ENCODE results near the gene ZFP92.

Gene ZFP92

GRCh38 chrX:153438532-153438931 is 27.3 kb downstream of the ZFP92 start:
- no peak for DNase-seq (ENCODE audit: low read depth in 3 of 3, low spot score in 1 of 3)

- DNase-seq (ENCODE audit: low read depth in 3 of 3, low spot score in 1 of 3) = no peak
Measured at GRCh38 chrX:153439977-153440376, 28.7 kb downstream of the ZFP92 start.

GRCh38 chrX:153440556-153441135 is 29.4 kb downstream of the ZFP92 start:
- no peak for DNase-seq (ENCODE audit: low read depth in 3 of 3, low spot score in 1 of 3)

GRCh38 chrX:153441296-153441695 is 30.0 kb downstream of the ZFP92 start:
- DNase-seq (ENCODE audit: low read depth in 3 of 3, low spot score in 1 of 3) = no peak

- no peak for DNase-seq (ENCODE audit: low read depth in 3 of 3, low spot score in 1 of 3)
Measured at GRCh38 chrX:153441981-153442380, 30.7 kb downstream of the ZFP92 start.

GRCh38 chrX:153442463-153442862 is 31.2 kb downstream of the ZFP92 start:
- DNase-seq (ENCODE audit: low read depth in 3 of 3, low spot score in 1 of 3) = no peak

- DNase-seq (ENCODE audit: low read depth in 3 of 3, low spot score in 1 of 3) = no peak
Measured at GRCh38 chrX:153443476-153444332, 32.4 kb downstream of the ZFP92 start.

- DNase-seq (ENCODE audit: low read depth in 3 of 3, low spot score in 1 of 3) = no peak
Measured at GRCh38 chrX:153444333-153445011, 33.2 kb downstream of the ZFP92 start.

GRCh38 chrX:153445106-153445855 is 34.0 kb downstream of the ZFP92 start:
- DNase-seq (ENCODE audit: low read depth in 3 of 3, low spot score in 1 of 3) = no peak

- no peak for DNase-seq (ENCODE audit: low read depth in 3 of 3, low spot score in 1 of 3)
Measured at GRCh38 chrX:153445856-153446635, 34.8 kb downstream of the ZFP92 start, which contains the start of gene TREX2. TREX2 (minus strand) TSS chrX:153446056; CDS start chrX:153445430, 626 bp downstream.

GRCh38 chrX:153446636-153446936 is 35.3 kb downstream of the ZFP92 start:
- no peak for DNase-seq (ENCODE audit: low read depth in 3 of 3, low spot score in 1 of 3)

- no peak for DNase-seq (ENCODE audit: low read depth in 3 of 3, low spot score in 1 of 3)
Measured at GRCh38 chrX:153446950-153447580, 35.8 kb downstream of the ZFP92 start.

GRCh38 chrX:153447581-153447960 is 36.3 kb downstream of the ZFP92 start:
- no peak for DNase-seq (ENCODE audit: low read depth in 3 of 3, low spot score in 1 of 3)

GRCh38 chrX:153448556-153449367 is 37.5 kb downstream of the ZFP92 start:
- DNase-seq (ENCODE audit: low read depth in 3 of 3, low spot score in 1 of 3) = no peak

- DNase-seq (ENCODE audit: low read depth in 3 of 3, low spot score in 1 of 3) = no peak
Measured at GRCh38 chrX:153449368-153450113, 38.3 kb downstream of the ZFP92 start.

GRCh38 chrX:153450114-153450948 is 39.1 kb downstream of the ZFP92 start:
- DNase-seq (ENCODE audit: low read depth in 3 of 3, low spot score in 1 of 3) = no peak

GRCh38 chrX:153450949-153451277 is 39.6 kb downstream of the ZFP92 start:
- DNase-seq (ENCODE audit: low read depth in 3 of 3, low spot score in 1 of 3) = no peak
